Subcutaneous abdominal adipose tissue (tissue), 5 donors: ENCODE measurements around the gene ALX3.

ENCODE experiments used
- H3K27ac ChIP-seq: one replicate; pipeline ENCODE4 v1.7.0; 2013; ENCODE audit warnings: low read depth, mild to moderate bottlenecking, inconsistent platforms, low read length, moderate library complexity
- H3K27me3 ChIP-seq, 5 donors: one replicate each; pipeline ENCODE4 v1.7.0; 2013; ENCODE audit warnings: low read length in 5 of 5, inconsistent platforms in 1 of 5; ENCODE audit not compliant: control insufficient read depth in 5 of 5, insufficient read depth in 4 of 5
- H3K36me3 ChIP-seq, 5 donors: one replicate each; pipeline ENCODE4 v1.7.0; 2013; ENCODE audit warnings: low read length in 5 of 5; ENCODE audit not compliant: control insufficient read depth in 5 of 5, insufficient read depth in 5 of 5
- H3K4me1 ChIP-seq, 5 donors: one replicate each; pipeline ENCODE4 v1.7.0; 2013; ENCODE audit warnings: low read length in 5 of 5, mild to moderate bottlenecking in 3 of 5, moderate library complexity in 1 of 5; ENCODE audit not compliant: control insufficient read depth in 5 of 5, insufficient read depth in 5 of 5
- H3K4me3 ChIP-seq, 5 donors: one replicate each; pipeline ENCODE4 v1.7.0; 2013; ENCODE audit warnings: low read length in 5 of 5, low read depth in 1 of 5
- H3K9ac ChIP-seq, 5 donors: one replicate each; pipeline ENCODE4 v1.7.0; 2013; ENCODE audit warnings: low read length in 5 of 5, mild to moderate bottlenecking in 4 of 5, moderate library complexity in 3 of 5
- H3K9me3 ChIP-seq, 5 donors: one replicate each; pipeline ENCODE4 v1.7.0; 2013; ENCODE audit warnings: low read length in 5 of 5; ENCODE audit not compliant: control insufficient read depth in 5 of 5
- donor health status: healthy.
- donor health status: healthy.
- donor health status: healthy.
- donor health status: healthy.
- donor health status: healthy.

Gene ALX3

DNA sequence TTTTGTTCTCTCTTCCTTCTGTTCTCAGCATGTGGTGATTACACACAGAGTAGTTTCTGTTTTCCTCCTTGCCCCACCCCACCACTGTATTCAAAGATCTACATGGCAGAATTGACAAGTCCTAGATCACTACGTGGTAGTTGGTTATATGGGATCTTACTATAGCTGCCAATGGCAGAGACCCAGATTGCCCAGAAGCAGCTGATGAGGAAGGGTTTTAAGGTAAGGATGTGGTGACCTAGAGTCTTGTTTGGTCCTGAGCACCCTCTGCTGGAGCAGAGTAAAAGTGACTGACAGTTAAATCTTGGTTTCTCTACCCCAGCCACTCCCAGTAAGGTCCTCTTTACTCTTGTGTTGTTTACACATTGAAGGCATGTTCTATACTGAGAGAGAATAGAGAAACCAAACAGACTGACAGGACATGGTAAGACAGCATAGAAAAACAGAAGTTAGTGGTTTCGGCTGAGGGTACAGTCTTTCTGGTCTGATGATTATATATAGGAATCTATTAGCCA, 58.9 kb downstream of the ALX3 start:
- H3K4me1 ChIP-seq: peaks cover 0 to 8% (median 0%) of the 10 kb centered on the region in 5 donors
- no peaks in the 10 kb centered on the region for H3K9me3 ChIP-seq
- H3K36me3 ChIP-seq: peaks cover 58 to 79% (median 72%) of the 10 kb centered on the region in 5 donors
- H3K27me3 ChIP-seq: no peaks in the 10 kb centered on the region
- no peak overlapping the region for H3K4me3 ChIP-seq
- H3K9ac ChIP-seq: peak overlapping the region in 1 of 5 donors; percentile 33
- H3K27ac ChIP-seq: peak overlapping the region; percentile 7
